GM12801 (cell line): Measurements from ENCODE around the gene SSPN.

ENCODE experiments used
- CTCF ChIP-seq: IDR thresholded peaks from one replicate; pipeline ENCODE4 v1.5.1; 2011; ENCODE audit warnings: control low read depth; ENCODE audit not compliant: insufficient read length; ENCODE audit errors: extremely low read depth

Gene SSPN

DNA sequence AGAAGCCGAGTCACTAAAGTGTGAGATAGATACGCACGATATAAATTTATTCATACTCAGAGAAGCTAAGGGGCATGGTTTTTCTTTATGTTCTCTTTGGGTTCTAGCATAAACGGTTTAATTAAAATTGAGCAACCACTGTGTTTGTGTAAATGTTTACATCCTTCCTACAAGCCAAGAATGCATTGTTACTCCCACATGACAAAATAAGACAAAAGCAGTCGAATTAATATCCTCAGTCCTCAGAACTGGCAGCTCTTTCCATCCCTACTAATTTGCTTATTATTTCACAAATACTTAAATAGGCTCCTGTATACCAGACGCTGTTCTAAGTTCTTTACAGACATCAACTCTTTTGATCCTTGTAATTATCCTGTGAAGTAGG lies 32.0 kb downstream of the SSPN start:
- no peak for TF ChIP-seq CTCF

DNA sequence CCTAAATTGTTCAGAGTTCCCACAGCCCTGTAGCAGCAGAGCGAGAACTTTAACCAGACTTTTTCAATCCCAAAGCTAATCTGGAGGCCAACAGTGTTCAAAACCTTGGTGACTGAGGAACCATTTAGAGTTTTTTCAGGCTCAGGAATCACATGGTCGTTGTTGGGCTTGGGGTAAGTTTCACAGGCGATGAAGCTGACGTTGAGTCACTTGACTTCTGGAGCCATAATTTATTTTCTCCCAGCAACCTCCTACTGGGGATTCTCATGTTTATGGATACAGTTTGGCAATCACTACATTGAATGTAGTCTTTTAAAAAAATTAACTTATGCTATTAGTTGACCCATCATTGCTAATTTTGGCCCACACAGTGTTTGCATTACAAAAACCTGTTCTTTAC lies 34.5 kb downstream of the SSPN start:
- no peak for TF ChIP-seq CTCF

GRCh38 chr12:26231470-26231869 lies 36.1 kb downstream of the SSPN start:
- TF ChIP-seq CTCF, result no peak

DNA sequence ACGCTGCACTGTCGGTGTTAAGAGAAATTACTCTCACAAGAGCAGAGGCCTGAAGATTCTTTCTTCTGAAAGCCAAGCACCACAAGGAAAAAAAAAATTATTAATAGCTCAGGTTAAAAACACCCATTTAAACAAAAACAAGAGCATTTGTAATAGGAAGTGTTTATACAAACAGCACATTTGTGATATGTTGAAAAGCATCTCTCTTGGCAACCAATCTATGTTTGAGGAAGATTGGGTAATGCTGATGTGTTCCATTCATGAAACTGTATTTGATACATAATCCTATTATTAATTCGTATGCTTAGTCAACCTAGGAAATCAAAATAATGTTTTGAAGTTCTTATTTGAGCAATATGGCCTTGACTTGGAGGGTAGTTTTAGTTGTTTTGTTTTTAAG lies 36.5 kb downstream of the SSPN start:
- no peak for TF ChIP-seq CTCF

- no peak for TF ChIP-seq CTCF
Observed at GRCh38 chr12:26233631-26234030, 38.3 kb downstream of the SSPN start.

GRCh38 chr12:26238341-26239121 lies 43.2 kb downstream of the SSPN start:
- TF ChIP-seq CTCF, result no peak

DNA sequence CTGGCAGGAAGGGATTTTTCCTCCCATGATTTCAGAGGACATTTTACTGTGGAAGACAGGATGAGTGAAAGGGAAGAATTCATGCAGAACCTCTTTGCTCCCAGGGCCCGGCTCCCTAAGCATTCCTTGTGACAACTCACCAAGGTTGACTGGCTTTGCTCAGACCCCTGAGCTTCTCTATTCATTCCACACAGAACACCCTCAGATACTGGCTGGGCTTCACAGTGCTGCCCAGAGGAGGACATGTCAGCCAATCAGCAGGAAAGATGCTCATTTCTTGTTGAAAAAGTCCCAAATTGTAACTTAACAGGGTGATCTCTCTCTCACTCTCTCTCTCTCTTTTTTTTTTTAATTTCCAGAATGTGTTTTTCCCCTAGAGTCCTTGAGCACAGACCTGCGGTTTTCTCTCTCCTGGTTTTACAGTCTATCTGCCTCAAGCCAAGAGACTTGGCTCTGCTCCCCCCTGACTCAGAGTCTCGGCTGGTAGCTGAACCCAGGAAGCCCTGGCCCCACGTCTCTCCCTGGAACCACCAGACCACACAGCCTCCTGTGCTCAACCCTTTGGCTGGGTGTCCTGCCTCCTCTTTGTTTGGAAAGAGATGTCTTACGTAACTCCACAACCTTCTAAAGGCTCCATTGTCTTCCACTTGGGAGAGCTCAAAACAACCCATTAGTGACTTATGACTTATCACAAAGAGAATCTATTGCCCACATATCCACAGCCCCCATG lies 43.9 kb downstream of the SSPN start:
- TF ChIP-seq CTCF, result no peak
